DMS79 treated with DMSO at 0.1 percent for 48 hours (cell line): ENCODE results near the gene KIF2A.
A peak's percentile ranks its signal among the peaks of the same experiment; 100 is the strongest.

ENCODE experiments used
- DNase-seq: peaks from one replicate; lab custom pipeline; 2025; lab: John Stamatoyannopoulos, UW

Gene KIF2A

DNA sequence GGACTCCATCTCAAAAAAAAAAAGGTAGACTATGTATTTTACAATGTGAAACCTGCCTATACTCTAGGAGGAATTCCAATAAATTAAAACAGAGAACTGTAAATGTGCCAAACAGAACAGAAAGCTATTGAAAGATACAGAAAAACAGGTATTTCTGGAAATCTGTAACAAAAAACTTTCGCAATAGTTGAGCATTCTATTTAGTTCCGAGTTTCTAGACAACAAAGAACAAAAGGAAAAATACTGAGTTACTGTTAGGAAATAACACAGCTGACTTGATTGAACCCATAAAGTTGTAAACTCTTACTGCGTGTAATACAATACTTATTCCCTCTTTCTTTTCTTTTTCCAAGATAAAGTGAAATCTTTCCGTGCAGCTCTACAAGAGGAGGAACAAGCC lies 79.1 kb downstream of the KIF2A start:
- DNase-seq, result no peak

DNA sequence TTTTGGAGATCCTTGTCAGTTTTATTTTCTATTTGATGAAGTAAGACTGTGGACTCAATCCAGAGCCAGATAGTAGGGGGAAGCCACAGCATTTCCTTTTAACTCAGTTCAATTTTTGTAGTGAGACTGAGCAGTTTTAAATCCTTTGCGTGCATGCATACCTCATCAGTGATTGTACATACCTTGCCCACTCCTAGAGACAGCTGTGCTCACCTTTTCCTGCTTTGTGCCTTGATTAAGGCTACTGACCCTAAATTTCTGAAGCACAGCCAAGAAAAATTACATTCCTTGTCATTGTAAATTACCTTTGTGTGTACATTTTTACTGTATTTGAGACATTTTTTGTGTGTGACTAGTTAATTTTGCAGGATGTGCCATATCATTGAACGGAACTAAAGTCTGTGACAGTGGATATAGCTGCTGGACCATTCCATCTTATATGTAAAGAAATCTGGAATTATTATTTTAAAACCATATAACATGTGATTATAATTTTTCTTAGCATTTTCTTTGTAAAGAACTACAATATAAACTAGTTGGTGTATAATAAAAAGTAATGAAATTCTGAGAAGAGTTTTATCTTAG lies 79.9 kb downstream of the KIF2A start:
- DNase-seq, result no peak

DNA sequence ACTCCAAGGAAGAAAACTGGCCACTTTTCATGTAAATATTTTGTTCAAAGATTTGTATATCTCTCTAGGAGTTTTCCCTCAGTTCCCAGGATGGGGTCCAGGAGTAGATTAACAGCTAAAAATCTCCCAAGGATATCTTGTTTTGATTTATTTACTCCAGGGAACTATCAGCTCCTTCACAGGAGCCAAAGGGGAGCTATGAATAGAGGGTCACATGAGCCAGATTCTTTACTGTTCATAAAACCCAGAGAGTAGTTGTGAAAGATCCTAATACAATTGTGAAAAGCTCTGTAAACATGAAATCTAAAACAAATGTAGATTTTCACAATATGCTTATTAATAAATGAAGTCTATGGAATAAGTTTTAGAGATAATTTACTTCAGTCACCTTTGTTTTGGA lies 80.8 kb downstream of the KIF2A start:
- no peak for DNase-seq

DNA sequence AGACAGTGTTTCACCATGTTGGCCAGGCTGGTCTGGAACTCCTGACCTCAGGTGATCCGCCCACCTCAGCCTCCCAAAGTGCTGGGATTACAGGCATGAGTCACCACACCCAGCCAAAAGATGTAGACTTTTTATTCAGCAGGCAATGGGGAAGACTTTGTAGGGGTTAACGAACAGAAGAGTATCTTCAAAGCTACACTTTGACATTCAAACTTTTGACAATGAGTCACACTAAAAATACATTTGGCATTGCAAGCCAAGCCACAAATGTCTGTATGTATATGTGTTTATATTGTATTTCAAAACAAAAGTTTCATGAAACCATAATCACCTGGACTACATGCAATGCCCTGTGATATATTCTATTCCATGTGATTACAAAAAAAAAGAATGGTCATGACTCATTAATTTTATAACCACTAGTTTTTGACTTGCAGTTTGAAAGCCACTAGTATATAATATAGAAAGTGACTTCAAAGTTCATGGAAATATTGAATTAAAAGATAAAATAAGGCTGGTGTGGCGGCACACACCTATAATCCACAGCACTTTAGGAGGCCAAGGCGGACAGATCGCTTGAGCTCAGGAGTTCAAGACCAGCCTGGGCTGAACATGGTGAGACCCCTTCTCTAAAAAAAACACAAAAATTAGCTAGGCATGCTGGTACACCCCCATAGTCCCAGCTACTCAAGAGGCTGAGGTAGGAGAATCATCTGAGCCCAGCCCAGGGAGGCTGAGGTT lies 89.4 kb downstream of the KIF2A start:
- no peak for DNase-seq

DNA sequence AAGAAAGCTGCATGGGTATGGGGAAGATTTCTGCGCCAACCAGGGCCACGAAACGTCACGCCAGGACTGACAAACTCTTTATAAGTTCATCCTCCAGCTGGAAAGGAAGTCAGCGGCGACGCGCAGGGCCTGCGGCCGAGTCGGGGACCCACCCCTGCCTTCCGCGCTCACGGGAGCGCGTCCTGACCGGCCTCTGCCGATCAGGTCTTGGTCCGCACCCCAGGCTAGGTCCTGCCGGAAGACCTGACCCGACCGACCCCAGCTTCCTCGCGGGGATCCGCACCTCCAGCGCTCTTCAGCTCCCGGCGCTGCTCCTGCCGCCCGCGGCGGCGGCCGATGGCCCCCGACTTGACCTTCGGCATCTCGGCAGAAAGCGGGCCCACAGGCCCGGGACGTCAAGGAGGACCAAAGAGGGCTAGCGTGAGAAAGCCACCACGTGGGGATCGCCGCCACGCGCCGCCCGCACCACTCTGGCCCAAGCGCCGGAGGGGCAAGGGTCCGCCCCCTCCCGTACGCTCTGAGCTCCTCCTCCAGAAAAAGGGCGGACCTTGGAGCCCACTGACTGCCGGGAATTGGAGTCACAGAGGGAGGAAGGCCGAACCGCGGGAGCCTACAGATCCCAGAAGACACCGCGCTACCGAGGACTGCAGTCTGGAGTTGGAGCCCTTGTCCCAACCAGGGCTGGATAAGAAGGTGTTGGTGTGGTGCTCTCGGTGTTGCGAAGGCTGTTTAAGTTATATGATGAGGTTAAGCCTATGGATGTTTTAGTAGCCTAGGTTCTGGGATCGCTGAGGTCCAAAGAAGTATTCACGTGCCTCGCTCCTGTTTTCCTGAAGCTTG lies 97.6 kb downstream of the KIF2A start, which contains the start of gene DIMT1:
TSS of gene DIMT1 (minus strand) at position 495 of the 840 bp plus-strand sequence. CDS start at position 362, 133 bp downstream.
- DNase-seq, result peak; percentile 82

DNA sequence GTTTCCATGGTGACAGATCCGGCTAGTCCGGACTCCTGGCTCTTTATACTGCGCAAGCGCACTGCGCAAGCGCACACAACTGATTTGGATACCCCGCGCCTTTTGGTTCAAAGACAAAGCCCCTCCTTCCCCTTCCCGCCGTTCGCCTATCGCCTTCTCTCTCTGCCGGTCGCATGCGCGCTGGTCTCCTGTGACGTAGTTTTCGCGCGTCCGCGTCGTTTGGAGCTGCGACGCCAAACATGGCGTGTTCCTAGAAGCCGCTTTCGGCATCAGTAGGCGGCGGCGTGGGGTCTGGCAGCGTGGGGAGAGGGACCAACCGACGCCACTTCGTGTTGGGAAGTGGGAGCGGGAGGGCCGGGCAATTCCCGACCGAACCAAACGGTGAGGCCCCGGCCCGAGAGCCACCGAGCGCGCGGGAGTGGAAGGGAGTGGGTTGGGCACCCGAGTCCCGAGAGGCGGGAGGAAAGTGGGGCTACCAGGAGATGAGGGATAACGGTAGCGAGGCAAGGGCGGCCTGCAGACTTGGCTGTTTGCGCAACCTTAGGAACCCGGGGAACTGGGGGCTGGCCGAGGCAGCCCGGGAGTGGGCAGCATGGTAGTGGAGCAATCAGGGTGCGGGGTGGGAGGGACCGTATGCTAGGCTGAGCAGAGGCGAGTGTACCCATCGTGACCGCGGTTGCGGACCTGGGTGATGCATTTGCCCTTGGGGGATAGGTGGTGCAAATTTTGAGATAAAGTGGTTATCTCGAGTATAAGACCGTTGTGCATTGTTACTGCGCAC lies 106.7 kb downstream of the KIF2A start, which contains the start of gene IPO11:
TSS of gene IPO11 (plus strand) at position 215 of the 781 bp plus-strand sequence. CDS start 24,517 bp downstream, outside the sequence.
- peak; percentile 88 for DNase-seq

DNA sequence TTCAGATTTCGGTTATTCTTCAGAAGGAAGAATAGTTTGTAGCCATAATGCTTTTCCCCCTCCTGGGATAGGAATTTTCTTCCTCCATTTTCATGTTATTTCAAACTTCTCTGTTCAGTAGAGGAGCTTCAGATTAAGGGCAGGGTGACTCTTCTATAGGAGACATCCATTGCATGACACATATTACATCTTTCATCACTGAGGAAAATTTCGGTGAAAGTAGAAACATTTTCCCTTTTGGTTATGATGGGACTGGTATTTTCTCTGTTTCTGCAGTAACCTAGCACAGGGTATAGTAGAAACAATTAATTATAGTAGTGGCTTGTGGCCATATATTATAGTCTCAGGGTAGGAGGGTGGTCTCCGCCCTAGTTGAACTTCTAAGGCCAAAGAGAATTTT lies 107.7 kb downstream of the KIF2A start:
- no peak for DNase-seq

DNA sequence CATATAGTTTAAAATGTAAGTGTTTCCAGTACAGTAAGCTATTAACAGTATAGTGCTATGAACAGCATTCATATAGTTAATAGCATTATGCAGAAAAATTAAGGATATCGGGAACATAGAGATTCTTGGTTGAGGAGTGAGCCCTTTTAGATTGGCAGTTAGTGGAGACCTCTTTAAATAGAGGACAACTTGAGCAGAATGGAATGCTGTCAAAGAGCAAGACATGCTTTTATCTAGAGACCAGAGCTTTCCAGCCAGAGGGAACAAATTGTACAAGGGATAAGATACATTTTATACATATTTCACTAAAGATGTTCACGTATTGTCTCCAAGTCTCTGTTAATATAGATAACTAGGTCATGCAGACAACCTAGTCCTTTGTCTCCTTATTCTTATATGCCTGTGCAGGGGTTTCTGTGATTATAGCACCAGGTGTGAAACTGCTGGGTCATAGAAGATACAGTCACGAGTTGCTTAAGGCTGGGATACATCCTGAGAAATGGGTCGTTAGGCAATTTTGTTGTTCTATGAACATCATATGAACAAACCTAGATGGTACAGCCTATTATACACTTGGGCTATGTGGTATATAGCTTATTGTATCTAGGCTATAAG lies 112.6 kb downstream of the KIF2A start:
- no peak for DNase-seq

DNA sequence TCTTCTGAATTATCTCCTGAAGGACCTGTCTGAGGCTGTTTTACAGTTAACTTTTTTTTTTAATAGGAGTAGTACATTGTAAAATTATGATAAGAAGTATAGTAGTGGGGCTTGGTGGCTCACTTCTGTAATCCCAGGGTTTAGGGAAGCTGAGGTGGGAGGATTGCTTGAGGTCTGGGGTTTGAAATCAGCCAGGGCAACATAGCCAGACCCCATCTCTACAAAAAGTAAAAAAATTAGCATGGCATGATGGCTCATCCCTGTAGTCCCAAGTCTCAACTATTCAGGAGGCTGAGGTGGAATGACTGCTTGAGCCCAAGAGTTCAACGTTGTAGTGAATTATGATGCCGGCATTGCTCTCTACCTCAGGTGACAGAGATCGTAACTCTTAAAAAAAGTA lies 113.6 kb downstream of the KIF2A start:
- no peak for DNase-seq

DNA sequence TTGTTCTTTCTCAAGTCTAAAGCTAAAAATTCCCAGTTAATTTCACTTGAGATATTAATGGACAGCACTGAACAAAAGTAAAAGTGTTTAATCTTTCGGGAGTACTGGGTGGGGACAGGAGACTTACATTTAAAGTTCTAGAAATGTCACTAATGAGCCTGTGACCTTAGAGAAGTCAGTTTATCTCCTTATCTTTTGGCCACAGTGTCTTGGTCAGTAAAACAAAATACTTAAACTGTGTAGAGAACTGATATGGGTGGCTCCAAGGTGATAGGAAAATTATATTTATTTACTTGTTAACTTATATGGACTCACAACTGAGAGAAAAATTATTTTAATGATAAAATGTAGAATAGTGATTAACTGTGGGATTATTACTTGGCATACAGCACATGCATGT lies 115.4 kb downstream of the KIF2A start:
- DNase-seq, result no peak

DNA sequence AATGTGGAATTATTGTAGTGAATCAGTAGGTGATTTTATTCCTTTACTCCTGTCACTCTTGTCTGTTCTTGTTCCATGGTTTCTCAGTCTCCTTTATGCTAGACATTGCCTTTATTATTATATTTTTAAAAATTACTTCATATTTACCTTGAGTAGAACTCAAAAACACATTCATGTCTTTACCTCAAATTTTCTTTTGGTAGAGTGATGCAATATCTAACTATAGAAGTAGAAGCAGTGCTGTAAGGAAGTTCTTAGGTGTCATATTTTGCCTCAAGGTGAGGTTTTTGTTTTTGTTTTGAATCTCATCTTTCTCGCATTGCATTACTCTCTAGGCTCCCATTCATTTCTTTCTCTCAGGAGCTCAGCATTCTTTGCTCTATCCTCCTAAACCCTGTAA lies 118.8 kb downstream of the KIF2A start:
- no peak for DNase-seq

DNA sequence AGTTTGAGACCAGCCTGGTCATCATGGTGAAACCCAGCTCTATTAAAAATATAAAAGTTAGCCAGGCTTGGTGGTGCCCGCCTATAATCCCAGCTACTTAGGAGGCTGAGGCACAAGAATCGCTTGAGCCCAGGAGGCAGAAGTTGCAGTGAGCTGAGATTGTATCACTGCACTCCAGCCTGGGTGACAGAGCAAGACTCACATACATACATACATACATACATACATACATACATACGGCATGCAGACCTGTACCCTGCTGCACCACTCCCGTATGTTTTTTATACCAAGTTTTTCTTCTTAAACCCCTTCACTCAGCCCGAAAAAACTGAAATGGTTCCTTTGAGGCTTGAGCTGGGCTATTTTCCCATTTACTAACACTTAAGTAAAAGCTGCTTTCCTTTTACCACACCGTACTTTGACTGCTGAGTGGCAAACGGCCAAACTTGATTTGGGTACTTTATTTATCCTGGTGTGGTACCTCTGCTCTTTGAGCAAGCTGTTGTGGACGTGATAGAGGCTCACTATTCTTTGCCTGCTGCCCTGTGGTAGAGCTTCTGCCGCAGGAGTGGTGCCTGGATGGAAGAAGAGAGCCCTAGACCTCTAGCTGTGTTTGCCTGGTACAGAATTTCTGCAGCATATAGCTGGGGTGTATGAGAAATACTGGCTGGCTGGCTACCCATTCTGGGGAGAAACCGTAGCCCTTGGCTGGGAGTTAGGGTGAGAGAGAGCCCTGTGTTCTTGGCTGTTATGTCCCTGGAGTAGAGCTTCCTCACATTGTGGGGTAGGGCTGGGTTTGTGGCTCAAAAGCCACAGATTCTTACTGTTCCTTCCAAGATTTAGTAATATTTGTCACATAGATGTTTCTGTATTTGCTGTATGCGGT lies 126.0 kb downstream of the KIF2A start:
- DNase-seq, result no peak

DNA sequence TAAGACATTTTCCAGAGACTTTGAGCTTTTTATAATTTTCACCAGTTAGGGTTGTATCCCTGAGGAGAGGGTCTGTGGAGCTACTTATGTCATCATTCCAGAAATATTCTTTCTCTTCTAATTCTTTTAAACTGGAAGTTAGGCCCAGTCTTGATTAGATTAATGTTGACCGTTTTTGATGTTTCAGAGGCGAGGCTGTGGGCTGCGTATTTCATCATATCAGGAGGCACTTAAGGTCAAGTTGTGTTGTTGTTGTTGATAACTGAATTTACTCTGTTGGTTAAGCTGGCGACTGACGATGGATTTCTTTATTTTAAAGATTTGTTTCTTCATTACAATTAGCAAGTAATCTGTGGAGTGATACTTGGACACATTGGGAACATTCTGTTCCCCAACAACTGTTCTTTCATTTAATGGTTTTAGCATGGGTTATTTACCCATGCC lies 126.6 kb downstream of the KIF2A start:
- DNase-seq, result no peak
